Measurements from ENCODE around the gene GKN1. TPM values are rescaled to one million over a fixed set of nuclear protein-coding genes. Genes with fewer than 3 reads are reported as not detected.

GKN1 gene, protein sequence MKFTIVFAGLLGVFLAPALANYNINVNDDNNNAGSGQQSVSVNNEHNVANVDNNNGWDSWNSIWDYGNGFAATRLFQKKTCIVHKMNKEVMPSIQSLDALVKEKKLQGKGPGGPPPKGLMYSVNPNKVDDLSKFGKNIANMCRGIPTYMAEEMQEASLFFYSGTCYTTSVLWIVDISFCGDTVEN
- not detected in 2 replicates for total RNA-seq

DNA sequence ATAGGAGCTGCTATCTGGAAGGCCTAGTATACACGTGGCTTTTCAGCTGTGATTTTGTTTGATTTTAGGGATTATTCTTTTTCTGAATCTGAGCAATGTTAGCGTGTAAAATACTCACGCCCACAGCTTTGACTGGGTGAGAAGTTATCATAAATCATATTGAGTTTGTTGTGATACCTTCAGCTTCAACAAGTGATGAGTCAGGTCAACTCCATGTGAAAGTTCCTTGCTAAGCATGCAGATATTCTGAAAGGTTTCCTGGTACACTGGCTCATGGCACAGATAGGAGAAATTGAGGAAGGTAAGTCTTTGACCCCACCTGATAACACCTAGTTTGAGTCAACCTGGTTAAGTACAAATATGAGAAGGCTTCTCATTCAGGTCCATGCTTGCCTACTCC, at the start of gene GKN1:
TSS of gene GKN1 (plus strand) at position 386 of the 400 bp plus-strand sequence. CDS start 42 bp downstream, outside the sequence.

GRCh38 chr2:68952887-68953521, 21.4 kb upstream of the GKN1 start, which contains the start of gene GKN2:
GKN2 (minus strand) TSS chr2:68952893; CDS start chr2:68952861, 32 bp downstream.

GRCh38 chr2:69013142-69013839, 38.9 kb downstream of the GKN1 start, which contains the start of gene ANTXR1:
ANTXR1 (plus strand) TSS chr2:69013179; CDS start chr2:69013500, 321 bp downstream.

Other genes starting within 250 kb of the GKN1 start
- 0.32 and 1.4 TPM in 2 replicates for gene ARHGAP25, start 239.8 kb upstream of the GKN1 start, total RNA-seq
- gene BMP10, start 103.2 kb upstream of the GKN1 start, total RNA-seq, result not detected in 2 replicates
- not detected in 2 replicates for gene GKN2, start 21.7 kb upstream of the GKN1 start, total RNA-seq
- 7.4 and 7.5 TPM in 2 replicates for gene ANTXR1, start 38.5 kb downstream of the GKN1 start, total RNA-seq